GM21717 (cell line): ENCODE measurements around the gene TPRA1.

ENCODE experiments used
- ATAC-seq: cut with Tn5 transposase; IDR thresholded peaks from one replicate; pipeline ENCODE4 v1.9.1; 2021; ENCODE audit warnings: mild to moderate bottlenecking, moderate library complexity; ENCODE audit not compliant: unreplicated experiment

TPRA1 gene

DNA sequence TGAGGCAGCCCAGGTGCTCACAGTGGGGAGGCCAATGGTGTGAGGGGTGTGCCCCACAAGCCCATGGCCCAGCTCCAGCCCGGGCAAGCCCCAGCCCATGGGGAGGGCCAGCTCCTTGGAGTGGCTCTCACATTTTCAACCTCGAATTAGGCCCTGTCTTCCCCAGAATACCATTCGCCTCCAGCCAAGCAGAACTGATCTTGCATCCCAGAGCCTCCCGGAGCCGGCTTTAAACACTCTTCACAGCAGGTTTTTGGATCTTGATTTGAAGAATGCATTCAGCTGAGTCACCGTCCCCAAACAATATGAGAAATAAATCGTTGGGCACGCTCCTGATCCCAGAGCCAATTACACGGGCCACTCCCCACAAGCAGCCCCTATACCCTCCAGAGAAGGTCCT, 23.7 kb downstream of the TPRA1 start:
- ATAC-seq = no peak

DNA sequence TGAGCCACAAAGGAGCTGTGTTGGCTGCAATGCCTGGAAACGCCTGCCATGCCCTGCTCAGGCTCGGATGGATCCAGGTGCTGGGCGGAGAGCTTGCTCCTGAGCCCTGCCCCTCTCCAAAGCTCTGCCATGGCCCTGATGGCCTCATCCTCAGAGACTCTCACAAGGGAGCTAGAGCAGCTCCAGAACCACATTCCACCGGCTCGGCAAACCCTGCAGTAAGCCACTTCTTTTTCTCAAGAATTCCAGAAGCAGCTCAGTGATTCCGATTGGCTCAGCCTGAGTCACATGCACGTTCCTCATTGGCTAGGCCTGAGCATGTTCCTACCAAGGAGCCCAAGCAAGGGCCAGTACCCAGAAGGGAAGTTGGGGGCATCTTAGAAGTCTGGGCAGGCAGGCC, 24.8 kb downstream of the TPRA1 start:
- ATAC-seq = no peak

DNA sequence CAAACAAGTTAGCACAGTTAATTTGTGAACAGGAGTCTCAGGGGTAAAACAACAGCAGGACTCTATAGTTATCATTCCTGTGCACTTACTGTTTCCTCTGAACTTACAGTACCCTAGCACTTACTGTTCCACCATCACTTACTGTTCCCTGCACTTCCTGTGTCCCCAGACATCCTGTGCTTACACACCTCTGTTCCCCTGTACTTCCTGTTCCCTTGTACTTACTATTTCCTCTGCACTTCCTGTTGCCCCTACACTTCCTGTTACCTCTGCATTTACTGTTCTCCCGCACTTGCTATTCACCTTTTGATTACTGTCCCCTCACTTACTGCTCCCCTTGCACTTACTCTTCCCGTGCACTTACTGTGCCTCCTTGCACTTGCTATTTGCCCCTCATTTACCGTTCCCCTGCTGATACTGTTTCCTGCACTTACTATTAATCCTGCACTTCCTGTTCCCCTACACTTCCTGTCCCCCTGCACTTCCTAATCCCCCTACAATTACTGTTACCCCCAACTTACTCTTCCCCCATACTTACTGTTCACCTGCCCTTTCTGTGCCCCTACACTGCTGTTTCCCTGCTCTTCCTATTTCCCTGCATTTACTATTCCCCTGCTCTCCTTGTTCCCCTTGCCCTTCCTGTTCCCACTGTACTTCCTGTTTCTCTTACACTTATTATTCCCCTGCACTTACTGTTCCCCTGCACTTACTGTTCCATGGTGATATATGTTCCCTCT, 30.3 kb downstream of the TPRA1 start:
- no peak for ATAC-seq

DNA sequence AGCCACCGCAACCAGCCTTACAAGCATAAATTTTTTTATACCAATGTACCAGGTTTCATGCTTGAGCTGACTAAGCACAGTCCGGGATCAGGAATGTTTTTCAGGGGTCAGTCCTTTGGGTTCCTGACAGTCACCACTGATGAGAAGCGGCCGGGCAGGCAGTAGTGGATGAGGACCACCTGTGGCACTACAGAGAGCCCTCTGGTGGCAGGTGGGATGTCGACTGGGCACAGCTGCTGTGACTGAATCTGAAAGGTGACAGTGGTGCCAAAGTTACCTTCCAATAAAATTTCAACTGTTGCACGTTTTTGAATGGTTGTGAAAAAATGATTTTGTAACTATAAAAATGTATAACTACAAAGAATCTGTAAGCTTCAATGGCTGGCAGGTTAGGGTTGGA, 34.0 kb downstream of the TPRA1 start:
- no peak for ATAC-seq

DNA sequence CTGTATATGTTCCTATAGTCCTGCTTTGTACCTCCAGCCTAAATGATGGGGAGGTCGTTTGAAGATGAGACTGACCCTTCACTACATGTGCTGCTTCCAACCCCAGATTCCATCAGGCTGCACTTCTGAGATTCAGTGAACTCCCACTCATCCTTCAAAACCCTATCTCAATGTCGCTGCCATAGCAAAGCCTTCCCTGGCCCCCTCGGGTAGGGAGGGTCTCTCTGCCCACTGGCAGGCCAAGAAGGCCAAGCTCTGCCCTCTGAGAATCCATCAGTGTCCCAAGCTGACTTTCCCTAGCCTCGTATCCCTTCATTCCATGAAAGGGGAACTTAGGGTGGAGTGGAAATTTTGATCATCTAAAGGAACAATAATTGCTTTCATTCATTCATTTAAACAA, 35.4 kb downstream of the TPRA1 start:
- ATAC-seq = no peak

DNA sequence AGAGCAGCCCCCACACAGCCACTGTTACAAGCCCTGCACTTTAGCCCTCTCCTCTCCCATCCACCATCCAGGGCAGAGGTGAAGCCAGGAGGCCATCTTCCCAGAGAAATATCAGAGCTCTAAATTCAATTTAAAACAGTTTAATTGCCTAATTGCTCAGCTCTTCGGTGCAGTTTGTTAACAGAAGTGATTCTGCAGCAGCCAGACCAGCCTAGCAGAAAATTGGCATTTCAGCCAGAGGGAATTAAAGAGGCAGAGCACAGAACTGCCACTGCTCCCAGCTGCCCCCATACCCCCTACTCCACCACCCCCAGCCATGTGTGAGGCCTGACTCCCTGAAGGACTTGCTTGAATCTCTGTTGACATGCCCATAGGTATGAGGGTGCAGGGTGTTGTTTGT, 38.5 kb downstream of the TPRA1 start:
- no peak for ATAC-seq

DNA sequence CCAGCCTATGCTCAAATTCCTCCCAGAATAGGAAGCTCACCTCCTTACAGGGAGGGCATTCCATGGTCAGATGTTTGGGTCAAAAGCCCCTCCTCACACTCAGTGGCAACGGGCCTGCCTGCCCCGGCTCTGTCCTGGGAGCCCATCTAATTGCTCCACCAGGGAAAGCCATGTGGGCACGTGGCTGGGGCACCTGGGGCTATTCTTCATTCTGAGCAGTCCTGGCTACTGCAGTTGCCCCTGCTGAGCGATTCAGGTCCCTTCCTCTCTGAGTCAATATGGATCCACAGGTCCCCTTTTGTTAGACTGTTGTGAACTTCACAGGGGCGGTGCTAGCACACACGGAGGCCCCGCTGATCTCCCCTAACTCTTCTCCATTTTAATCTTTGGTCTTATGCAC, 39.4 kb downstream of the TPRA1 start:
- no peak for ATAC-seq

DNA sequence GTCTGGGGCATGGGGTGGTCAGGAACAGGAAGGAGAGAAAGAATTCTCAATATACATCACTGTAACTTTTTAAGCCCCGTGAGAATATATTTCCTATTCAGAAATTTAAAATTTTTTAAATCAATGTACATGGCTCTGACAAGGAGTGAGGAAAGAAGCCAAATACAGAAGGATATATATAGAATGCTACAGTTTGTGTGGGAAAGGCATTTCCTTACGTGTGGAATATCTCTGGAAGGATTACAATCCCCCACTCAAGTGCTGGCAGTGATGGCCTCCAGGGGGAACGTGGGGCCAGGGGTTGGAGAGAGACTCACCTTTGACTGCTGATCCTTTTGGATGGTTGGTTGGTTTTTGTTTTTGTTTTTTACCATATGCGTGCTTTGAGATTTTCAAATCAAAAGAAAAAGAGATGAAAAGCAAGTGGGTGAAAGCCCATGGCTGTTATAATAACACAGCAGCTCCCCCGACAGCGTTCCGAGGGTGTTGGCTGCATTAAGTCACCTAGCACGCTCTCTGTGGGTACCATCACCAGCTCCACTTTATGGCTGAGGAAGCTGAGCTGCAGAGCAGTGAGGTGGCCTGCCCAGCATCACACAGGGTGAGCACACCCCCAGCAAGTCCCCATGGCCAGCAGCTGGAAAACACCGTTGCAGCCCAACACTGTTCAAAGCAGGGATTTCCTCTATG, 39.9 kb downstream of the TPRA1 start:
- no peak for ATAC-seq

DNA sequence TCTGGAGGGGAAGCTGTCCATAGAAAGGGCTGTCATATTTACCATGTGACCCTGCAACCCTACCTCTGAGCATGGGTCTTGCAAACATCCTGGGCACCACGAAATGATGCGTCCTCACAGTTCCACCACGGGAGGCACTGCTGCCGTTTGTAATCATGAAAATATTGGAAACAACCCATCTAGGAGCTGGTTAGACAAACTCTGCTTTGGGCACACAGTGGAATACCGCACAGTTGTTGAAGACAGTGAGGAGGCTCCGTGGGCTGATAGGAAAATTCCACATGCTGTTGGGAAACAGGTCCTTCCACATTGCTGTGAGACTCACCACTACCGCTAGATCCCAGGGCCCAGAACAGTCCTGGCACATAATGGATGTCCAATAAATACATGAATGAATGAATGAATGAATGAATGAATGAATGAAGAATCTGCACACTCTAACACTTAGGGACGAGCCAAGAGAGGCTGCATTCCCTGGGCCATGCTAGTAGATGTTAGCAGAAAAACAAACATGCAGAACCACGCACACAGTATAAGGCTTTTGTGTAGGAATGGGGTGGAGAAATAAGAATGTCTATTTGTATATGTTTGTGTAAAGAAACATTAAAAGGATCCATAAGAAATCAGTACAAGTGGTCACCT, 40.6 kb downstream of the TPRA1 start:
- ATAC-seq = no peak

DNA sequence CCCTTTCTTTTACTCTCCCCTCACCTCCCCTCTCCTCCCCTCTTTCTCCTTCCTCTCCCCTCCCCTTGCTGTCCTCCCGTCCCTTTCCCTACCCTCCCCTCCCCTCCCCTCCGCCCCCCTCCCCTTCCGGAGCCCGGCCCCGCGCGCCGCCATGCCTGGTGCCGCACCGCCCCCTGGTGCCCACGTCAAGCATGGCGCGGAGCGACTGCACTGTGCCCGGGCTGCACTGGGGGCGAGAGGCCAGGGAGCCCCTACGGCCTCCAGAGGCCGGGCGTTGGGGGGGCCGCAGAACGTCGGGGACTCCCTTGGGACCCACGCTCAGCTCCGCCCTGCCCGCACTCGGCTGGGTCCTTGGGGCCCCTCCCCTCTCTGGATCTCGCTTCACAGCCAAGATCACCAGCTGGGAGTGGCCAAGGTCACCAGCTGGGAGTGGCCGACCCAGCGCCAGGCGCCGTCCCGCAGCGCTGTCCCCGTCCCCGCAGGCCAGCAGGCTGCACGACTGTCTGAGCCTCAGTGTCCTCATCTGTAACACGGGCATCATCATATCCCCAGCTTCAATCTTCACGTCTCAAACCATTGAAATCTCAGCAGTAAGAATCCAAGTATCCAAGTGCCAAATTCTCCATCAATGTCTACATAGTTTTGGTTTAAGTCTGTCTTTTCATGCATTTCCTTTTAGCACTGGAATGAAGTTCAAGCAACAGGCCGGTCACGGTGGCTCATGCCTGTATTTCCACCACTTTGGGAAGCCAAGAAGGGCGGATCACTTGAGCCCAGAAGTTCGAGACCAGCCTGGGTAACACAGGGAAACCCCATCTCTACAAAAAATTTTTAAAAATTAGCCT, 42.5 kb downstream of the TPRA1 start:
- ATAC-seq = no peak

DNA sequence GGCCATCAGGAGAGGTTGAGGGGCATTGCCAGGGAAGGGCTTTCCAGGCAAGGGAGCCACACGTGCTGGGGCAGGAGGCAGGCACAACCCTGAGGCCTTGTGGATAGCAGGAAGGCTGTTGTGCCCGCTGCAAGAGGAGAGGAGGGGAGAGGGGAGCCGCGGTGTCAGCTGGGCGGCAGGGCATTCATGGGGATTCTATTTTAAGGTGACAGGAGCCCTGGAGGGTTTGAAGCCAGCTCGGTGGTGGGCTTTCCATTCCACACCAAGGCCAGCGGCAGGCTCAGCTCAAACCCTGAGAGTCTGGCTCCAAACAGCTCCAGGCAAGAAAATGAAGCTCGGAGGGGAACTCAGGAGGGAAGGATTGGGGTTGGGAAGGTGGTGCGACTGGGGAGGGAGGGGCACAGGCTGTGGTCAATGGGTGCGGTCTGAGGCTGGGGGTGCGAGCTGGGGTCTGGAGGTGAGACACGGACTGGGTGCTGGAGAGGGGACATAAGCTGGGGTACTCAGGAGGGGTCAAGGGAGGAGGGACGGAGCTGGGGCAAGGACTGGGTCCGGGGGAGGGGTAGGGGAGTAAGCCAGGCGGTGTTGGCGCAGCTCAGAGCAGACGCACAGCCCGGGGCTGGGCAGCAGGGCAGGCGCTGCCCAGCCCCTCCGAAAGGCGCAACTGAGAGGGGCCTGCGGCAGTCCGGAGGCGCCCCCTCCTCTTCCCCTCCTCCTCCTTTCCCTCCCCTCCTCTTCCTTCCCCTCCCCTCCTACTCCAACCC, 43.4 kb downstream of the TPRA1 start:
- no peak for ATAC-seq

DNA sequence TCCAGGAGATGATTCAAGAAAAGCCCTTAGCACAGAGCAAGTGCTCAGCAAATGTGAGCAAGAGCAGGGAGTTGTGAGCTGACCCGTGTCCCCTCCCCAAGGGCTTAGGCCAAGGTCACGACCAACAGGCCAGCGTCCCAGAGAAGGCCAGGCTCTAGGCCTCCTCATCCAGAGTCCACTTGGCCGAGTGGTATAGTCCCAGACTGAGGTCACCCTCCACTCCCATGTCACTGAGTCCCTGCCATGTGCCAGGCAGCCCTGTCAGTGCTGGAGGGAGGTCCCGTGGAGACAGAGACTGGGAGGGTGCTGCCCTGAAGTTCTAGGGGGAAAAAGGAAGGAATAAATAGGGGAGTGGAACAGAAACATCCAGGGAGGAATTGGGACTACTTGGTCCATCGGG, 44.0 kb downstream of the TPRA1 start:
- ATAC-seq = no peak

DNA sequence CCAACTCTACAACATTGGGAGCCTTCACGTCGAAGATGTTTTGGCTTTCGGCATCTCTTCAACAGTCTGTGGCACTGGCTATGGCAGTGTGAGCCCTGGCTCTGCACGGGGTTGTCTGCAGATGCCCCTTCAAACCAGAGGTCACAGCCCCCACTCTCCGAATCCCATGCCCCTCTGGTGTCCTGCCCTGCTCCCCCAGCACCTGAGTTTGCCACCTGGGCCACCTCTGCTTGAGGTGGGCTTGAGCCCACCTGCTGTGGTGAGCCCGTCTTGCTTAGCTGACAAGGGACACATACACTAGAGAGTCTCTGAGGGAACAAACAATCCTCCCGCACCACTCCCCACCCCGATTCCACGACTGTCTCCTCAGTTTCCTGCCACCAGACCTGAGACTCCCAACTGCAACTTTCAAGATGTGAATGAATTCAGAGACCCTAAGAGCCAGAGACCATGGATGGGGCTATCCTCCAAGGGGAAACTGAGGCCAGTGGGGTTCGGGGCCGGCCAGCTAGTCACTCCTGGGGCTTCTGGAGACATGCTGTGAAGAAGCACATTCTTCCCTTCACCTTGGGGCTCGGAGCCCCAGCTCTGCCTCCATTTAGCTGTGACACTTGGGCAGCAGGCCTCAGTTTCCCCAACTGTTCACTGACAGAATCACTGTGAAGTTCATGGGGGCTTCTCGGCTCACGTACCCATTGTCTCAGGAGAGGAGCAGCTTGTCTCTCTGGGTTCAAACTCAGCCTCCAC, 44.6 kb downstream of the TPRA1 start:
- no peak for ATAC-seq

DNA sequence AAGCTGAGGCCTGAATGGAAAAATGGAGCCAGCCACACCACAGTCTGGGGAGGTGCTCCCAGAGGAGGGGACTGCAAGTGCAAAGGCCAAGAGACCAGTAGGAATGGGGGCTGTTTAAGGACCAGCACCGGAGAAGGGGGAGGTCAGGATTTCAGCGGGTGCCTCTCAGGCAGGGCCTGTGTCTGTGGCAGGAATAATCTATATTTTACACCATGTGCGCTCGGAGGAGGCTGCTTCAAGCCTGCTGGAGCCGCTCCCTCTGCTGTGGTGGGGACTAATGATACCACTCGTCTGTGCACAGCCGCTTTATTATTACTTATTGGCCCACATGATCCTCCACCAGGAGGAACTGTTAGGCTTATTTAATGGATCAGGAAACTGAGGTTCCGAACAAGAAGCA, 45.3 kb downstream of the TPRA1 start:
- ATAC-seq = no peak

DNA sequence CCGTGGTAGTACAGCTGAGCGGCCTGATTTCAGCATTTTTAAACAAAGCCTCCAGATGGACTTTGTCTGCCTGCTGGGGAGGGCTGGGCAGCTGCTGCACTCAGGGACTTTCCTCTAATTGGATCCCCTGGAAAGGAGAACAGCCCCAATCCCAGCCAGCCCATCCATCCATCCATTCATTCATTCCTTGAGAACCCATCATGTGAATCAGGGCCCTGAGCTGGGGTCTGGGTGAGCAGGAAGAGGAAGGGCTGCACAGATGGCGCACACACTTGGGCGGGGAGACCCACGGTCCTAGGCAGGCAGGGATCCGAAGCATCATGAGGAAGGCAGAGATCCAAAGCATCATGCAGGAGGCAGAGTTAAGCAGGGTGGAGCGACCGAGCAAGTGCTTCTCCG, 45.7 kb downstream of the TPRA1 start:
- no peak for ATAC-seq

DNA sequence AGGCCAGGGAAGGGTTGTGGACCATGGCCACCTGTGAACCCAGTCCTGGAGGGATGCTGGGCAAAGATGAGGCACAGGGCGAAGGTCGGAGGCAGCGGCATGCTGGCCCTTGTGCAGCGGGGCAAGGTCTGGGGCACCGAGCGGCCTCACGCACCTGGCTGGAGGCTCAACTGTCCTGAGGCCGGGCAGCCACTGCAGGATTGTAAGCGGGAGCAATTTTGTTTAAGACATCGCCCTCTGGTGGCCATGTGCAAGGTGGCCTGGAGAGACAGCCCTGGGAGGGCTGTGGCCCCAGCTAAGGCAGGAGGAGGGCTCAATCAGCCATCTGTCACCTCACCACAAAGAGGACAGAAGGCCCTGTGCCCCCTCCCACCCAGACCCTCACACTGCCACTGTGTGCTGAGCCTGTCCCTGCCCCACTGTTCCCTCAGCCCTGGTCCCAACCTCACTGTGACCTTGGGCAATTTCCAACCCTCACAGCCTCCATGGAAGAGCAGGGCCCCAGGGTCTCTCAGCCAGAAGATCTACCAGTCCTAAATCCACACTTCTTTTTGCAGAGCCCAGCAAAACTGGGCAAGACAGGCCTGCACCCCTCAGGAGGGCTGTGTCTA, 46.2 kb downstream of the TPRA1 start:
- no peak for ATAC-seq

DNA sequence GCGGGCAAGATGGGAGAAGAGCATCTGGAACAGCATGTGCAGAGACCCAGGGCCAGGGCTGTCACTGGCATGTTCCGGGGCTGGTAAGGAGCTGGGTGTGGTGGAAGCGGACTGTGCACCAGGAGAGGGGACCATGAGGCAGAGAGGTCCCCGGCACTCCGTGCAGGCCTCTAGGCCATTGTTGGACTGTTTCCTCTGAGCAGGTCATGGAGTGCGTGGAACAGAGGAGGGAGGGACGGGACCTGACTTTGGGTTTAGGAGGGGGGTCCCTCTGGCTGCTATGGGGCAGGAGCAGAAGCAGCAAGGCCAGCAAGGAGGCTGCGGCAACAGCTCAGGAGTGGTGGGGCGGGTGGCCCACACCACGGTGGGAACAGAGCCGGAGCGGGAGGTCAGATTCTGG, 47.1 kb downstream of the TPRA1 start:
- no peak for ATAC-seq

DNA sequence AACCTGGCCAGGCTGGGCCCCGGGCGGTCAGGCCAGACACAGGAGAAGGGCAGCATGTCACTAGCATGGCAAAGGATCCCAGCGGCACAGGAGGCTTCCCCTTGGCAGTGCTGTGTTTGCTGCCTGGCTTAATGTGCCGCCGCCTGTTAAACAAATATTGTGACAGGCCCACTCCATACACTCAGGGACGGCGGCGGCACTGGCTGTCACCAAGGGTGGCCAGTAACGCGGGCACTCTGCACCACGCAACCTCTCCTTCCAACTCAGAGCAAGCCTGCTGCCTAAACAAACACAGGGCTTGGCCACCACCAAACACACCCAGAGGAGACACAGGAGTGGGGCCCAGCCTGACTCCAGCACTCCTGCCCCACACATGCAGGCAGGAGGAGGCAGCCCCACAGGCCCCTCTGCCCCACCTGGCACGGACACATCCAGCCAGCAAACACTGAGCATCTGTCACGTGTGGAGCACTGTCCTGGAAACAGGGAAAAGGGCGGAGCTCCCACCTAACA, 48.0 kb downstream of the TPRA1 start:
- no peak for ATAC-seq

DNA sequence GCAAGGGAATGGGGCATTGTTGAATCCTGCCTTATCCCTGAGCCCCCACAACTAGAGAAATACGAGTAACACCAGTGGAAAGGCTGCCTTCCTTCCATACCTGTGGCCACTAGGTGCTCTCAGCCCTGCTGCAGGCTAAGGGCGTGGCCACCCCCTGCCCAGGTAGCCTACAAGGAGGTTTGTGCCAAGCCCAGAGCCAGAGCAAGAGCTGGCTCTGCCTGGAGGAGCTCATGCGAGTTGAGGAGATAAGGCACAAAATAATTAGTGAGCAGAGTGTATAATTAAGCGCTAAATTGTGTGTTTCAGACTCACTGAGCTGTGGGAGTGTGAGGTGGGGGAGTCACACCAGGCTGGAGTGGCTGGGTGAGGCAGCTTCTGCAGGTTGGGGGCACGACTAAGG, 49.2 kb downstream of the TPRA1 start:
- ATAC-seq = no peak
